Ovary (tissue), 9 donors: ENCODE data around the gene MFSD2A. TPM values are rescaled to one million over a fixed set of nuclear protein-coding genes. Genes with fewer than 3 reads are reported as not detected.

ENCODE experiments used
- DNase-seq, 5 donors: peaks; one replicate each; pipeline ENCODE4 v3.0.0-alpha.2; 2019 to 2020
- H3K27ac ChIP-seq, 2 donors: fragments of 200-600 bp; one replicate each; pipeline versions ENCODE4 v1.5.1 to v1.8.0; 2019 to 2022
- H3K27me3 ChIP-seq: fragments of 200-600 bp; one replicate; pipeline ENCODE4 v1.8.0; 2022
- H3K36me3 ChIP-seq: fragments of 200-600 bp; sonication (generic); one replicate; pipeline ENCODE4 v1.5.1; 2019
- H3K4me1 ChIP-seq: one replicate; pipeline ENCODE4 v1.8.1; 2013; ENCODE audit warnings: mild to moderate bottlenecking, moderate library complexity; ENCODE audit not compliant: insufficient read depth
- H3K4me3 ChIP-seq: fragments of 200-600 bp; sonication (generic); one replicate; pipeline ENCODE4 v1.5.1; 2017
- H3K9me3 ChIP-seq, 2 donors: fragments of 200-600 bp in 1 of 2; sonication (generic) in 1 of 2; one replicate each; pipeline versions ENCODE4 v1.5.1 to v1.8.1; 2013 to 2019; ENCODE audit warnings: mild to moderate bottlenecking in 1 of 2, moderate library complexity in 1 of 2
- EP300 ChIP-seq: sonication (generic); formaldehyde crosslinking; IDR thresholded peaks from one replicate; pipeline ENCODE4 v1.6.1; 2017; ENCODE audit warnings: antibody characterized with exemption
- POLR2A ChIP-seq: fragments of 450-650 bp; IDR thresholded peaks from one replicate; pipeline ENCODE4 v1.6.1; 2017; ENCODE audit warnings: antibody characterized with exemption, mild to moderate bottlenecking, moderate library complexity
- WGBS, 3 donors: extraction: QIAGEN DNeasy Blood & Tissue Kit in 1 of 3; methylation state at CpG; one replicate each; pipeline versions ENCODE4 v1.1.5 to v1.1.7; 2013 to 2017; 5-methylcytosine and 5-hydroxymethylcytosine counted together
- intact Hi-C, 4 donors: fragments of 100-400 bp; cut with DNase I; formaldehyde crosslinking; loops; one replicate each; pipeline versions ENCODE4 v1.11.0 to v1.15.1; 2022 to 2023
- polyA plus RNA-seq, 2 donors: library from polyadenylated mRNA; stranded (reverse); fragments of 200-250 nt in 1 of 2; fragments of 350-450 nt in 1 of 2; fragmentation: Illumina TruSeq in 1 of 2; extraction: RNeasy Lipid Tissue Mini Kit (QIAGEN cat#74804) in 1 of 2; gene quantifications; one replicate each; pipeline ENCODE4 v1.2.3, GENCODE V29; 2013 to 2014
- total RNA-seq, 7 donors: library from RNA; depleted of rRNA in 2 of 7; stranded (reverse); fragments of >200 nt in 2 of 7; fragmentation: NEBNext Ultra II Directional in 3 of 7; extraction: Animal tissue kit (Norgen Biotek cat#: 25700) in 3 of 7; gene quantifications; one replicate each; pipeline versions ENCODE4 v1.1.0 to v1.2.4, GENCODE V29; 2016 to 2023
- TF ChIP-seq, protein P1 (sequence below), 3 donors: fragments of 450-650 bp in 2 of 3; fragments of 200-600 bp in 1 of 3; IDR thresholded peaks; one replicate each; pipeline versions ENCODE4 v1.5.1 to v1.8.0; 2016 to 2022; ENCODE audit warnings: antibody characterized with exemption in 3 of 3, mild to moderate bottlenecking in 1 of 3
- donor health status: DM: no; HTN: no; CAD: no; lungs with moderate emphysema.
- donor health status: DM: no; HTN: no; CAD: no.
- donor health status: Bipolar disorder and iron deficiency.
- donor health status: DM: yes; HTN: yes; CAD: no.
- donor health status: DM: no; HTN: no; CAD: no.
- donor health status: DM: yes; HTN: yes; CAD: no.

Gene MFSD2A
- total and polyA plus RNA-seq, 9 donors, result 1.9 to 121 (median 3.6) TPM

DNA sequence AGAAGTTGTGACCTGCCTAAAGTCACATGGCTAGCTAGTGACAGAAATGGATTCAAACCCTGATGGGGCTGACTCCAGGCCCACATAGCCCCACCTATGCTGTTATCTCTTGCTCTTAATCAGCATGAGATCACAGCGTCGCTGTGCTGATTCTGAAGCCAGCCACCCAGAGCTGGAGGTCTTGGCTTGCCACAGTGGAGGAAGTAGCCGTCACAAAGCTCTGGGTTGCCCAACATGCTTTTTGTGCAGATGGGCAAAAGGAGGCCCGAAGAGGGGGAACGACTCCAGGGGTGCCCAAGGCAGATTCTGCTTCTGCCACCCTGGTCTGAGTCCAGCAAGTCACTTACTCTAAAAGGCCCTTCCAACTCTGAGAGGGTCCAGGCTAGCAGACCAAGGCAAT is 14.7 kb upstream of the MFSD2A start:
- TF ChIP-seq POLR2A (no peak), EP300 (no peak)
- TF ChIP-seq, protein P1, sequence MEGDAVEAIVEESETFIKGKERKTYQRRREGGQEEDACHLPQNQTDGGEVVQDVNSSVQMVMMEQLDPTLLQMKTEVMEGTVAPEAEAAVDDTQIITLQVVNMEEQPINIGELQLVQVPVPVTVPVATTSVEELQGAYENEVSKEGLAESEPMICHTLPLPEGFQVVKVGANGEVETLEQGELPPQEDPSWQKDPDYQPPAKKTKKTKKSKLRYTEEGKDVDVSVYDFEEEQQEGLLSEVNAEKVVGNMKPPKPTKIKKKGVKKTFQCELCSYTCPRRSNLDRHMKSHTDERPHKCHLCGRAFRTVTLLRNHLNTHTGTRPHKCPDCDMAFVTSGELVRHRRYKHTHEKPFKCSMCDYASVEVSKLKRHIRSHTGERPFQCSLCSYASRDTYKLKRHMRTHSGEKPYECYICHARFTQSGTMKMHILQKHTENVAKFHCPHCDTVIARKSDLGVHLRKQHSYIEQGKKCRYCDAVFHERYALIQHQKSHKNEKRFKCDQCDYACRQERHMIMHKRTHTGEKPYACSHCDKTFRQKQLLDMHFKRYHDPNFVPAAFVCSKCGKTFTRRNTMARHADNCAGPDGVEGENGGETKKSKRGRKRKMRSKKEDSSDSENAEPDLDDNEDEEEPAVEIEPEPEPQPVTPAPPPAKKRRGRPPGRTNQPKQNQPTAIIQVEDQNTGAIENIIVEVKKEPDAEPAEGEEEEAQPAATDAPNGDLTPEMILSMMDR (IDR thresholded peaks at IDR 0.05), result no peak
- Histone ChIP-seq H3K27me3 (no peaks in the 10 kb centered on the region), H3K4me1 (no peaks in the 10 kb centered on the region), H3K27ac (no peak overlapping the region), H3K36me3 (no peaks in the 10 kb centered on the region), H3K4me3 (no peak overlapping the region), H3K9me3 (no peaks in the 10 kb centered on the region)
- 69 to 78% (median 75%) methylated on average over 5 of the region's 5 CpGs for WGBS, 3 donors
- no peak for DNase-seq
- intact Hi-C loops, result no loop called here

DNA sequence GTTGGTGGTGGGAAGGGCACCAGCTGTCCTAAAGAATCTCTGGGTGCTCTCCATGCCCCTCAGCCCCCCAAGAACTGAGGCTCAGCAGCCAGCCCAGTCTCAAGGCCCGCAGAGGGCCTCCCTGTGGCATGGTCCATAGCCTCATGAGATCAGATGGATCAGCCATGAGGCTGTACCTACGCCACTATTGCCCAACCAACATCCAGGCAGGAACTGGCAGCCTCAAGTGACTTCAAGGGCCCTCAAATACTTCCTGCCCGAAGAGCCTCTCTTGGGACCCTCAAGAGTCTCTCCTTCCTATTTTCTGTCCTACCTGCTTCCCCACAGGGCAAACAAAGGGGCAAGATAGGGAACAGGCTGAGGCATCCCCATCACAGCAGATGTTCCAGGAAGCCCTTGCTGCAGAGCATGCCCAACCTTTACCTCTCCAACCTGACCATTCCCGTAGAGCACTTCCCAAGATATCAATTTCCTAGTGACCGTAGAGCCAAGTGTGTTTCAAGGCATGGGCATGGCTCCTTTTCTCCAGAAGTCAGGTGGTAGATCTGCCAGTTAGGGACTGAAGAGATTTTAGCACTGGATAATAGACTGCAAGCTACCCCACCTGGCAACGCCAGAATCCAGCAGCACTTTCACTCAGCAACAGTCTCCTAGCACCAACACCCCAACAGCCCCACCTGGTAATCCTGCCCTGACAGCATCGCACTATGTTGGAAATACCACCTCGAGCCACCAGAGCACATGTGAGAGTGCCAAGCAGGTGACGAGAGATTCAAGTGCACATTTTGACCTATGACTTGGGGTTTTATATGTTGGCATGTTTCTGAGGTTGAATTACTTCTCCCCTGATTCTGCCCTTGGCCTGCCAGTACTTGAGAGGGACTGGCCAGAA is 13.7 kb upstream of the MFSD2A start:
- no peak for TF ChIP-seq POLR2A
- TF ChIP-seq EP300, result no peak
- TF ChIP-seq, protein P1 (IDR thresholded peaks at IDR 0.05), result no peak

DNA sequence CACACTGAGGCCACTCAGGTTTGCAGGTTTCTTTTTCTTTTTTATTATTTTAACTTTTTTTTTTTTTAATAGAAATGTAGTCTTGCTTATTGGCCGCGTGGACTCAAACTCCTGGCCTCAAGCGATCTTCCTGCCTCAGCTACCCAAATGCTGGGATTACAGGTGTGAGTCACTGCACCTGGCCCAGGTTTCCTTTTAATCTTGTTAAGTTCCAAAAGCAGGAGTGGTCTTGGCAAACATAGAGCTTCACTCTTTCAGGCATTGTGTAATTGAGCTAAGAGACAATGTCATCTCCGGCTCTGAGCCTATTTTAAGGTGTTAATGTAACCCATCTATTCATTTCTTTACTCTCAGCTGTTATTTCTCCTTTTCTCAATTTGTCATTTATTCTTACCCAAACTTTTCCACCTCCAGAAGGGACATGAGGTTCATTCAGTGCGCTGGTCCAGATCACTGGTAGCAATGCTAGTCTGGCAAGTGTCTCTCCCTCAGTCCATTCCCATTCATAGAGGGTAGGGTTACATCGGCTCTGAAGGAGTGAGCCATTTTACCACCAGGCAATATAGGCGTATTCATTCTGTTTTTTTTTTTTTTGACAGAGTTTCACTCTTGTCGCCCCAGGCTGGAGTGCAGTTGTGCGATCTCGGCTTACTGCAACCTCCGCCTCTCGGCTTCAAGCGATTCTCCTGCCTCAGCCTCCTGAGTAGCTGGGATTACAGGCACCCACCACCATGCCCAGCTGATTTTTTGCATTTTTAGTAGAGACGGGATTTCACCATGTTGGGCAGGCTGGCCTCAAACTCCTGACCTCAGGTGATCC is 11.3 kb upstream of the MFSD2A start:
- H3K27ac ChIP-seq, result no peak overlapping the region

More for the DNA sequence above, 13.7 kb upstream of the MFSD2A start:
- Histone ChIP-seq H3K27me3 (no peaks in the 10 kb centered on the region), H3K36me3 (no peaks in the 10 kb centered on the region), H3K9me3 (no peaks in the 10 kb centered on the region), H3K27ac (no peak overlapping the region), H3K4me3 (no peak overlapping the region), H3K4me1 (no peaks in the 10 kb centered on the region)
- DNase-seq, result no peak
- 88 to 95% (median 89%) methylated on average over 9 of the region's 9 CpGs for WGBS, 3 donors
- intact Hi-C loops, result no loop called here

More for the DNA sequence above, 11.3 kb upstream of the MFSD2A start:
- Histone ChIP-seq H3K4me3 (no peak overlapping the region), H3K9me3 (no peaks in the 10 kb centered on the region), H3K27me3 (no peaks in the 10 kb centered on the region), H3K4me1 (no peaks in the 10 kb centered on the region), H3K36me3 (no peaks in the 10 kb centered on the region)
- DNase-seq, result no peak
- WGBS, 3 donors, result 87 to 90% (median 89%) methylated on average over 14 of the region's 14 CpGs
- TF ChIP-seq, protein P1 (IDR thresholded peaks at IDR 0.05), result no peak
- TF ChIP-seq EP300 (no peak), POLR2A (no peak)
- intact Hi-C loops, result no loop called here
